Cardiac muscle cell (in vitro differentiated cells and primary cell): ENCODE data around the gene NR2C2. TPM values are rescaled to one million over a fixed set of nuclear protein-coding genes. Genes with fewer than 3 reads are reported as not detected.

Experiments used
- DNase-seq, 2 donors: peaks; one replicate each; pipeline versions ENCODE4 v3.0.0 to v3.0.0-alpha.2; 2010 to 2017; ENCODE audit warnings: low read depth in 1 of 2, low spot score in 1 of 2
- H3K27ac ChIP-seq: fragments of 200-600 bp; sonication (generic); 2 replicates; pipeline ENCODE4 v1.5.1; 2016
- H3K27me3 ChIP-seq: fragments of 200-600 bp; sonication (generic); 2 replicates; pipeline ENCODE4 v1.6.0; 2016; ENCODE audit warnings: control low read depth
- H3K36me3 ChIP-seq: fragments of 200-600 bp; sonication (generic); 2 replicates; pipeline ENCODE4 v1.5.1; 2016; ENCODE audit warnings: control low read depth
- H3K4me1 ChIP-seq: fragments of 200-600 bp; sonication (generic); 2 replicates; pipeline ENCODE4 v1.8.1; 2017; ENCODE audit warnings: low read depth, mild to moderate bottlenecking, mixed run types
- H3K4me3 ChIP-seq: fragments of 200-600 bp; sonication (generic); 2 replicates; pipeline ENCODE4 v1.5.1; 2016; ENCODE audit warnings: mild to moderate bottlenecking
- H3K9me3 ChIP-seq: fragments of 200-600 bp; sonication (generic); 2 replicates; pipeline ENCODE4 v1.5.1; 2017; ENCODE audit warnings: low read depth, mild to moderate bottlenecking, control low read depth
- polyA plus RNA-seq: library from polyadenylated mRNA; unstranded; fragments of >200 nt; fragmentation: Nextera tagmentation; extraction: Ambion mirVana; gene quantifications from 2 replicates; pipeline ENCODE4 v1.2.1, GENCODE V29; 2016
- total RNA-seq: library from RNA; depleted of rRNA; stranded (reverse); fragments of >200 nt; gene quantifications from 2 replicates; pipeline ENCODE4 v1.2.3, GENCODE V29; 2016
- TF ChIP-seq, protein P1 (sequence below): IDR thresholded peaks from 2 replicates; pipeline ENCODE4 v1.5.1; 2012; ENCODE audit warnings: low read depth, mild to moderate bottlenecking, low read length

Gene NR2C2
- total and polyA plus RNA-seq, 2 experiments from 2014 or later, result 16.2 to 26.5 TPM

GRCh38 chr3:15007681-15008141 lies 60.3 kb downstream of the NR2C2 start:
- Histone ChIP-seq H3K4me3 (no peak overlapping the region), H3K27ac (no peak overlapping the region), H3K36me3 (peaks cover 3% of the 10 kb centered on the region), H3K4me1 (peaks cover 4% of the 10 kb centered on the region), H3K27me3 (no peaks in the 10 kb centered on the region), H3K9me3 (no peaks in the 10 kb centered on the region)
- TF ChIP-seq, protein P1, sequence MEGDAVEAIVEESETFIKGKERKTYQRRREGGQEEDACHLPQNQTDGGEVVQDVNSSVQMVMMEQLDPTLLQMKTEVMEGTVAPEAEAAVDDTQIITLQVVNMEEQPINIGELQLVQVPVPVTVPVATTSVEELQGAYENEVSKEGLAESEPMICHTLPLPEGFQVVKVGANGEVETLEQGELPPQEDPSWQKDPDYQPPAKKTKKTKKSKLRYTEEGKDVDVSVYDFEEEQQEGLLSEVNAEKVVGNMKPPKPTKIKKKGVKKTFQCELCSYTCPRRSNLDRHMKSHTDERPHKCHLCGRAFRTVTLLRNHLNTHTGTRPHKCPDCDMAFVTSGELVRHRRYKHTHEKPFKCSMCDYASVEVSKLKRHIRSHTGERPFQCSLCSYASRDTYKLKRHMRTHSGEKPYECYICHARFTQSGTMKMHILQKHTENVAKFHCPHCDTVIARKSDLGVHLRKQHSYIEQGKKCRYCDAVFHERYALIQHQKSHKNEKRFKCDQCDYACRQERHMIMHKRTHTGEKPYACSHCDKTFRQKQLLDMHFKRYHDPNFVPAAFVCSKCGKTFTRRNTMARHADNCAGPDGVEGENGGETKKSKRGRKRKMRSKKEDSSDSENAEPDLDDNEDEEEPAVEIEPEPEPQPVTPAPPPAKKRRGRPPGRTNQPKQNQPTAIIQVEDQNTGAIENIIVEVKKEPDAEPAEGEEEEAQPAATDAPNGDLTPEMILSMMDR, result no peak
- peak in 1 of 2 donors; percentile 87 for DNase-seq

- Histone ChIP-seq H3K4me1 (peaks cover 4% of the 10 kb centered on the region), H3K27me3 (no peaks in the 10 kb centered on the region), H3K9me3 (no peaks in the 10 kb centered on the region), H3K27ac (no peak overlapping the region), H3K36me3 (peaks cover 9% of the 10 kb centered on the region), H3K4me3 (no peak overlapping the region)
- TF ChIP-seq, protein P1, result no peak
- DNase-seq, result no peak
Observed at GRCh38 chr3:15009167-15009566, 61.8 kb downstream of the NR2C2 start.

- Histone ChIP-seq H3K27me3 (no peaks in the 10 kb centered on the region), H3K27ac (no peak overlapping the region), H3K4me3 (no peak overlapping the region), H3K36me3 (peaks cover 19% of the 10 kb centered on the region), H3K4me1 (peaks cover 4% of the 10 kb centered on the region), H3K9me3 (no peaks in the 10 kb centered on the region)
- TF ChIP-seq, protein P1, result no peak
- DNase-seq, result no peak
Observed at GRCh38 chr3:15010664-15011063, 63.3 kb downstream of the NR2C2 start.

DNA sequence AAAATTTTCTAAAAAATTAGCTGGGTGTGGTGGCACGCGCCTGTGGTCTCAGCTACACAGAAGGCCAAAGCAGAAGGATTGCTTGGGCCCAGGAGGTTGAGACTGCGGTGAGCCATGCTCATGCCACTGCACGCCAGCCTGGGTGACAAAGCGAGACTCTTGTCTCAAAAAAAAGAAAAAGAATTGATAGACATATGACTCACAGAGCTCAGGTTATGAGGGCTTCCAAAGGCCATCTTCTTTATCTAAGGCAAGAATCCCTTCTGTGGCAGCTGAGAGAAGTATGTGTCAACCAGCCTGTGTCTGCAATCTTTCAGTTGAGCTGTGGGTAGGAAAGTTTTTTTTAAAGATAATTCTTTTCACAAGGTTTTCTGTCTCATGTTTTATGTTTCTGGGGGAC lies 63.8 kb downstream of the NR2C2 start:
- TF ChIP-seq, protein P1, result no peak

DNA sequence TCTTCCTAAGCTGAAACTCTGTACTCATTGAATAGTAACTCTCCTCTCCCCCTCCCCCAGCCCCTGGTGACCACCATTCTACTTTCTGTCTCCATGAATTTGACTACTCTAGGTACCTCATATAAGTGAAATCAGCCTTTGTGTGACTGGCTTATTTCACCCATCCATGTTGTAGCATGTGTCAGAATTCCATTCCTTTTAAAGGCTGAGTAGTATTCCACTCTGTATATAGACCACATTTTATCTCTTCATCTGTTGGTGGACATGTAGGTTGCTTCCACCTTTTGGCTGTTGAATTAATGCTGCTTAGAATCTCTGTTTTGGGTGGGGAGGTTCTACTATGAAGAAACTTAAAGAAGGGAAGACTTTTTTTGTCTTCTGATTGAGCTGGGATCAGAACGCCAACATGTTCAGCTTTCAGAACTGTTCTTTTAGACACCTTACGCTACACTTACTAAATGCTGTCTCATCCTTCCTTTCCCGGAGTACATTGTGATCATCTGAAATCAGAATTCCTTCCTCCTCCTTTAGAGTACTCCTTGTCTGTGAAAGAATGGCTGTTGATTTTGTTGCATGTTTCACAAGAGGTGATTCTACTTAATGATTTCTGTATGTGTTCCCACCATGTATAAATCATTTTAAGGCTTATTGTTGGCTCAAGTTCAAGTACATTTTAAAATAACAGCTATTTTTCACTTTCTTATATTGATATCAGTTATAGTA lies 67.4 kb downstream of the NR2C2 start:
- TF ChIP-seq, protein P1, result no peak
- Histone ChIP-seq H3K27ac (no peak overlapping the region), H3K36me3 (peaks cover 50% of the 10 kb centered on the region), H3K4me3 (no peak overlapping the region), H3K27me3 (no peaks in the 10 kb centered on the region), H3K4me1 (peaks cover 4% of the 10 kb centered on the region), H3K9me3 (no peaks in the 10 kb centered on the region)
- DNase-seq, result peak in 1 of 2 donors; percentile 12

More for the DNA sequence above, 63.8 kb downstream of the NR2C2 start:
- Histone ChIP-seq H3K9me3 (no peaks in the 10 kb centered on the region), H3K27me3 (no peaks in the 10 kb centered on the region), H3K27ac (no peak overlapping the region), H3K4me3 (no peak overlapping the region), H3K4me1 (peaks cover 4% of the 10 kb centered on the region), H3K36me3 (peaks cover 22% of the 10 kb centered on the region)
- no peak for DNase-seq
